GM18858 (cell line): Measurements from ENCODE around the gene GALNT10.

Experiments
- ATAC-seq: cut with Tn5 transposase; IDR thresholded peaks from one replicate; pipeline ENCODE4 v1.9.1; 2021; ENCODE audit not compliant: unreplicated experiment

Gene GALNT10

GRCh38 chr5:154262342-154262741 is 71.8 kb downstream of the GALNT10 start:
- ATAC-seq, result no peak

DNA sequence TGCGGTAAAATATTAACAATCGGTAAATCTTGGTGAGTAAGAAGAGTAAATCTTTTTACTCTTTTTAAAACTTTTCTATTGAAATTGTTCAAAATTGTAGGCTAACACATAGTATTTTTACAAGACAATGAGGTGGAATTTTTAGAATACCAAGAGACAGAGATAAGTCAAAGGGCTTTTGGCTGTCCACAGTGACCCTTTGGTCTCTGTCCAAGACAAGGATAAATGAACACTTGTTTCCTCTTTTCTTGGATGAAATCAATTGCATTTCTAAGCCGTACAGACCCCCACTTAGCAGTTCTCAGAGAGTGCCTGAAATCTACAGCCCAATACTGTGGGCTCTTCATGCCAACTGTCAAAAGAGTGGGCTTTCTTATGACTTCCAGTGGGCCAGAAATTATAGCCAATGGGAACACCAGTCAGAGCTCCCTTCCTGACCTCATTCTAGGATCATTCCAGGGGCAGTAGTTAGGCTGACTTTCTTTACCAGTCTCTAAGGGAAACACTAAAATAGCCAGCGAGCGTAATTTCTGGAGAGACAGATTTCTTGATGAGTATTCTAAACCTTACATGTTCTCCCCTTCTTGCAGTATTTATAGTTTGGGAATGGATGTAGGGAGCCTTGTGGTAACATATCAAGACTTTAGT is 74.1 kb downstream of the GALNT10 start:
- no peak for ATAC-seq

- ATAC-seq, result no peak
Observed at GRCh38 chr5:154265197-154265773, 74.8 kb downstream of the GALNT10 start.

GRCh38 chr5:154267516-154267915 is 77.0 kb downstream of the GALNT10 start:
- ATAC-seq, result no peak

- no peak for ATAC-seq
Observed at GRCh38 chr5:154268073-154268472, 77.5 kb downstream of the GALNT10 start.

GRCh38 chr5:154269414-154269813 is 78.9 kb downstream of the GALNT10 start:
- no peak for ATAC-seq

DNA sequence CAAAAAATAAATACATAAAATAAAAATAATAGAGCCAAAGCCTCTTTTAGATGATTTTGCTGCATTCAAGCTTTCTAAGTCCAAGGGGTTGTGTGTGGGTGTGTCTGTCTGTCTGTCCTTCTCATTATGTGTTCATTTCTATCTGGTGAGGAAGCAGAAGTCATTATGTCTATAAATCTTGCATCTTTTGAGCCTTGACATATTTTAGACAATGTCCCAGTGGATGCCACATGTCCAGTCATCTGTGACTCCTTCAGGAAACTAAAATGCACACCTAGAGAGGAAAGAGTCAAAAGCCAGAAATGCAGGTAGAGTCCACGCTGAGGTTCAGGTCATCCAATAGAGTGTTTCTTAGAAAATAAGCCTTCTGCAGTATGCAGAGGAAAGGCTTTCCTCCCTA is 80.9 kb downstream of the GALNT10 start:
- no peak for ATAC-seq

GRCh38 chr5:154271936-154272514 is 81.5 kb downstream of the GALNT10 start:
- no peak for ATAC-seq

DNA sequence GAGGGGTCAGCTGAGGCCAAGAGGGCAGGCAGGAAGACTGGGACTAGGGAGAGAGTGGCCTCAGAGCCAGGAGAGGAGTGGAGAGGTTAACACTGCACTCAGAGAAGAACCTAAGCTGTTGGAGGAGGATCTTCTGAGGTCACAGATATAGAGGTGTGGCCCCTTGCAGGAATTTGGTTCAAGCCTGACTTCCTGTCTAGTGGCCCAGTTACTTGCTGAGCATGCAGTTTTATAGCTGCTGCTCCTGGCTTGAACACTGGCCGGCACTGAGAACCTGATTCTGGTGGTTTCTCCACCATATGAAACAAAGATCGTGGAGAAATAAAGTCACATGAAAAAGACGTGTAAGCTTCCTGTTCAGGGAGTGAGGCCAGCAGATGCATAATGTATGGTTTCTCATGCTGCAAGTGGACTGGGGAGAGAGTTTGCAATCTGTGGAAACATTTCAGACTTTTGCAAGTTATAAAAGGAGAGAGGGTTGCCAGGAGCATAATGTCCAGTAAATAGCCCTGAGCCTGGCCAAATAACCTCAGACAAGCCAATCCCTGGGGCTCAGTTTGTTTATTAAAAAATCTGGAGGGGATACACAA is 82.6 kb downstream of the GALNT10 start:
- ATAC-seq, result peak; percentile 56

GRCh38 chr5:154273963-154274827 is 83.7 kb downstream of the GALNT10 start:
- no peak for ATAC-seq

- no peak for ATAC-seq
Observed at GRCh38 chr5:154274828-154275185, 84.3 kb downstream of the GALNT10 start.

- ATAC-seq, result no peak
Observed at GRCh38 chr5:154275566-154275965, 85.0 kb downstream of the GALNT10 start.

DNA sequence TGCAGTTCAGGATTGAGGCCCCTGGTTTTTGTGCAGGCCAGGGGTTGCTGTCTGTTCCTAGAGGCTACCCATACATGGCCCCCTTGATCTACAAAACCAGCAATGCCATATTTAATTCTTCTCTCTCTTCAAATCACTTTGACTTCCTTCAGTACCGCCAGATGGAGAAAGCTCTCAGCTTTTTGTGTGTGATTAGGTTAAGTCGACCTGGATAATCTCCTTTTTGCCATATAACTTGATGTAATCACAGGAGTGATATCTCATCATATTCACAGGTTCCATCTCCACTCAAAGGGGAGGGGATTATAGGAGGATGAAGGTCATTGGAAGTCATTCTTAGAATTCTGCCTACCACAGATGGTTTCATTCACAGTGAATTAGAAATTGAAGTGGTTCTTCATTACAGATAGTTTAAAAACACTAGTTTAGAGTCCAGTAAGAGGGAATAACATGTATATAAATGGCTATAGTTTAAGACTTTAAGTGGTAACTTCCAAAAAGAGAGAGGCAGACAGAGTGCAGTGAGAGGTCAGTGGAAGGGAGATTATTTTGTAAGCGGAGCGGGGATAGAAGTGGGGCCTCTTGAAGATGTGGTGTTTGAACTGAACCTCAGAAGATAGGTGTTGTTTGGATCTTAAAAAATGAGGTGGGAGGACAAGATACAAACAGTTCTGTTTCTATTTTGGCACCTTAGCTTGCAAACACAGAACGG is 85.9 kb downstream of the GALNT10 start:
- no peak for ATAC-seq

- no peak for ATAC-seq
Observed at GRCh38 chr5:154276973-154277331, 86.4 kb downstream of the GALNT10 start.

GRCh38 chr5:154277499-154277898 is 87.0 kb downstream of the GALNT10 start:
- no peak for ATAC-seq

DNA sequence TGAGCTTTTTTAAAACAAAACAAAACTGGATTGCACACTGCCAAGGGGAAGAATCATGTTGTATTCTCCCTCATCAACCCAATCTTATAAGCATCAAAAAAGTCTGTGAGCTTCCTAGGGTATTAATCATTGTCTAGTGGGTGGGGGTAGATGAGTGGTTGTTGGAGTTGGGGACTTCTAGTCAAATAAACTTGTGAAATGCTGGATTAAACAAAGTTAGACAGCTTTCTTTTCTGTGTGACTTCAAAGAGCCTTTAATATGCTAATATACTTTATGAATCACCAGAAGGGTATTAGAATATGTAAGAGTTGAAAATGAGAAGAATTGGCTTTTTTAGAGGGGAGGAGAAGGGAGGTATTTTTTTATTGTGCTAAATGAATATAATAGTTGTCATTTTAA is 87.7 kb downstream of the GALNT10 start:
- no peak for ATAC-seq

DNA sequence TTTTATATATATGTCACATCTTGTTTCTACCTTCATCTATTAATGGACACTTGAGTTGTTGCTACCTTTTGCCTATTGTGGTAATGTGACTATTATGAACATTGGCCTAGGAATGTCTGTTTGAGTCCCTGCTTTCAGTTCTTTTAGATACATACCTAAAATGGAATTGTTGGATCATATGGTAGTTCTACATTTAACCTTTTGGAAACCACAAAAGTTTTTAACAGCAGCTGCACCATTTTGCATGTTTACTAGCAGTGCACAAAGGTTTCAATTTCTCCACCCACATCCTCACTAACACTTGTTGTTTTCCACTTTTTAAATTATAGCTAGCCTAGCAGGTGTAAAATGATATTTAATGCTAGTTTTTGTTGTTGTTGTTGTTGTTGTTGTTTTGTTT is 88.4 kb downstream of the GALNT10 start:
- peak; percentile 60 for ATAC-seq

DNA sequence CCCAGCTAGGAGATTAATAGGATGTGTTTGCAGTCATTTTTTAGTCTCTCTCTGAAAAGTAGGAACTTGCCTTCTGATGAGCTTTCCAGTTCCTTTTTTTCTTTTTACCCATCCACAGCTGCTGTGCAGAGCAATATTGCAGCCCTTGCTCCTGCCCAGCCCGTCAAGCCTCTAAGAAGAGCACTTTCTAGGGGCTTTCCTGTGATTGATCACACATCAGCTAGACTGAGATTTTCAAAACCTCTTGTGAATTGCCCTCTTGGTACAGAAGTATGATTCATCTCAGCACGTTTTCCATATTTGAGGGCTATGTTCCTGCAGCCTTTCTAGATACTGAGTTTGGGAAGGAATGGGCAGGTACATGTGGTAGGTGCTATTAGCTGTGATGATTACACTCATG is 93.9 kb downstream of the GALNT10 start:
- ATAC-seq, result peak; percentile 95

GRCh38 chr5:154285661-154286408 is 95.3 kb downstream of the GALNT10 start:
- ATAC-seq, result no peak

DNA sequence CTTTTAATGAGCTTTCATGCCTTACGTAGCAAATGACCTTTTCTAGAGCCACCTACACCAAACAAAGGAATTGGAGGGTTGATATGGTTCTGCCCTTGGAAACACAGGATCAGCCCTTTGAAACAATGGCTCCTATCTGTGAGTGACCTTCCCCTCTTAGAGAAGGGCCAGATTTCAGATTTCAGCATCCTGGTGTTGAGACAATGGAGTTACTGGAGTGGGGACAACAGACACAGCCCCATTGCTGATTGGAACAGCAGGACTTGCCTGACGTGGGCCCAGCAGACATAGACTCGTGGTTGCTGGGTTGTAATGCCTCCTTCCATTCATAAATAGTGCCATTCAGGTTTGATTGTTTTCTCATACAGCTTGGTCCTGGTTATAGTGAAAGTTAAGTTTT is 96.0 kb downstream of the GALNT10 start:
- no peak for ATAC-seq
